GM10248 (cell line): ENCODE results near the gene SGCE.

Experiments used
- CTCF ChIA-PET: fragments of 300-600 bp; sonication (Branson Sonifier 250); formaldehyde crosslinking; extraction: SDS; loops from one replicate; lab custom pipeline; 2021; ENCODE audit warnings: antibody characterized with exemption; lab: Yijun Ruan, JAX
- POLR2A ChIA-PET: fragments of 350-650 bp; sonication (Branson Sonifier 250); formaldehyde crosslinking; extraction: SDS; loops from one replicate; lab custom pipeline; 2020; ENCODE audit warnings: antibody characterized with exemption; lab: Yijun Ruan, JAX
- DNase-seq: peaks from one replicate; pipeline ENCODE4 v3.0.0; 2012; ENCODE audit errors: extremely low spot score
- CTCF ChIP-seq: IDR thresholded peaks from 2 replicates; pipeline ENCODE4 v1.5.1; 2012; ENCODE audit warnings: mild to moderate bottlenecking, low read depth; ENCODE audit errors: extremely low read depth, missing control alignments, control extremely low read depth

The SGCE gene

GRCh38 chr7:94660006-94660405, 4.1 kb upstream of the SGCE start:
- POLR2A ChIA-PET: no interaction called here
- DNase-seq: no peak
- no peak for TF ChIP-seq CTCF
- CTCF ChIA-PET: interaction anchor here (1.0 kb wide), 1 partner anchor 209 kb away, joined by 3 read pairs; no protein-coding TSS in a partner anchor

- no peak for TF ChIP-seq CTCF
- CTCF ChIA-PET: interaction anchor here (1.3 kb wide), 1 partner anchor 63 kb away, joined by 3 read pairs; no protein-coding TSS in a partner anchor
- POLR2A ChIA-PET: no interaction called here
- no peak for DNase-seq
These were observed 2.9 kb upstream of the SGCE start for GRCh38 chr7:94658826-94659225.

GRCh38 chr7:94657771-94658693, 2.1 kb upstream of the SGCE start:
- peak; percentile 82 for DNase-seq
- no peak for TF ChIP-seq CTCF
- ChIA-PET POLR2A (interaction anchor here (0.7 kb wide), 1 partner anchor 609 kb away, joined by 6 read pairs; no protein-coding TSS in a partner anchor), CTCF (interaction anchor here (0.6 to 3.7 kb wide), 6 partner anchors 16 to 208 kb away, joined by 3 to 19 read pairs (median 10); no protein-coding TSS in a partner anchor)

GRCh38 chr7:94656925-94657731, 1.2 kb upstream of the SGCE start:
- DNase-seq: no peak
- ChIA-PET POLR2A (interaction anchor here (0.9 to 1.4 kb wide), 3 partner anchors 36 to 206 kb away, joined by 3 to 4 read pairs (median 4); no protein-coding TSS in a partner anchor), CTCF (interaction anchor here (1.1 to 3.7 kb wide), 11 partner anchors 9 to 215 kb away, joined by 3 to 19 read pairs (median 7); partner anchors contain the start of gene CASD1)
- no peak for TF ChIP-seq CTCF

GRCh38 chr7:94656658-94656924, 658 bp upstream of the SGCE start:
- ChIA-PET POLR2A (interaction anchor here (0.9 to 1.4 kb wide), 3 partner anchors 36 to 206 kb away, joined by 3 to 4 read pairs (median 4); no protein-coding TSS in a partner anchor), CTCF (interaction anchor here (1.1 to 3.7 kb wide), 11 partner anchors 8 to 214 kb away, joined by 3 to 19 read pairs (median 7); partner anchors contain the start of gene CASD1)
- no peak for TF ChIP-seq CTCF
- DNase-seq: no peak

- POLR2A ChIA-PET: interaction anchor here (1.0 kb wide), 1 partner anchor 206 kb away, joined by 3 read pairs; no protein-coding TSS in a partner anchor
- CTCF ChIA-PET: interaction anchor here (0.7 to 3.7 kb wide), 11 partner anchors 7 to 856 kb away, joined by 3 to 19 read pairs (median 6); no protein-coding TSS in a partner anchor
- TF ChIP-seq CTCF: no peak
- no peak for DNase-seq
These were observed 646 bp downstream of the SGCE start for GRCh38 chr7:94655126-94655847.
